Left forelimb (tissue), 1 donor: ENCODE data around the gene SLC35F2.
"Not testable (repeated sequence)": the region's sequence is repeated elsewhere in the genome, so short reads cannot be mapped to it uniquely, and the experiment has no call there.

Experiments used
- DNase-seq: peaks from one replicate; pipeline ENCODE4 v3.0.0-alpha.2; 2018; ENCODE audit warnings: low spot score

SLC35F2 gene

GRCh38 chr11:107785401-107785800, 73.2 kb downstream of the SLC35F2 start:
- no peak for DNase-seq

- no peak for DNase-seq
Measured at GRCh38 chr11:107783121-107783520, 75.5 kb downstream of the SLC35F2 start.

GRCh38 chr11:107780775-107781174, 77.8 kb downstream of the SLC35F2 start:
- no peak for DNase-seq

GRCh38 chr11:107780136-107780535, 78.5 kb downstream of the SLC35F2 start:
- no peak for DNase-seq

GRCh38 chr11:107778839-107779517, 79.6 kb downstream of the SLC35F2 start:
- no peak for DNase-seq

- DNase-seq, result no peak
Measured at GRCh38 chr11:107777110-107777509, 81.5 kb downstream of the SLC35F2 start.

- DNase-seq, result no peak
Measured at GRCh38 chr11:107776062-107776461, 82.5 kb downstream of the SLC35F2 start.

GRCh38 chr11:107770551-107770951, 88.0 kb downstream of the SLC35F2 start:
- no peak for DNase-seq

GRCh38 chr11:107769189-107769588, 89.4 kb downstream of the SLC35F2 start:
- DNase-seq, result no peak

GRCh38 chr11:107758719-107759355, 99.8 kb downstream of the SLC35F2 start:
- DNase-seq, result not testable (repeated sequence)

- DNase-seq, result no peak
Measured at GRCh38 chr11:107757661-107758060, 100.9 kb downstream of the SLC35F2 start.

- DNase-seq, result no peak
Measured at GRCh38 chr11:107756553-107756952, 102.0 kb downstream of the SLC35F2 start.

GRCh38 chr11:107752949-107753822, 105.4 kb downstream of the SLC35F2 start:
- DNase-seq, result no peak

- no peak for DNase-seq
Measured at GRCh38 chr11:107752508-107752907, 106.1 kb downstream of the SLC35F2 start.

- no peak for DNase-seq
Measured at GRCh38 chr11:107751082-107751481, 107.5 kb downstream of the SLC35F2 start.

GRCh38 chr11:107750313-107750712, 108.3 kb downstream of the SLC35F2 start:
- DNase-seq, result no peak

GRCh38 chr11:107747622-107748021, 111.0 kb downstream of the SLC35F2 start:
- DNase-seq, result no peak

- DNase-seq, result no peak
Measured at GRCh38 chr11:107744736-107745135, 113.9 kb downstream of the SLC35F2 start.

- no peak for DNase-seq
Measured at GRCh38 chr11:107743191-107743590, 115.4 kb downstream of the SLC35F2 start.

- no peak for DNase-seq
Measured at GRCh38 chr11:107741044-107741823, 117.4 kb downstream of the SLC35F2 start.
